GM20000 (cell line): Measurements from ENCODE around the gene LRP5.

Source experiments
- DNase-seq: peaks from one replicate; pipeline ENCODE4 v3.0.0; 2012; ENCODE audit warnings: low spot score
- CTCF ChIP-seq: IDR thresholded peaks from 2 replicates; pipeline ENCODE4 v1.5.1; 2012; ENCODE audit warnings: mild to moderate bottlenecking, control low read depth; ENCODE audit errors: extremely low read depth, missing control alignments

The LRP5 gene

GRCh38 chr11:68379206-68379605, 66.8 kb downstream of the LRP5 start:
- TF ChIP-seq CTCF: no peak
- DNase-seq: no peak

- no peak for TF ChIP-seq CTCF
- DNase-seq: no peak
Measured at GRCh38 chr11:68380786-68381622, 68.6 kb downstream of the LRP5 start.

GRCh38 chr11:68381716-68382115, 69.3 kb downstream of the LRP5 start:
- no peak for DNase-seq
- no peak for TF ChIP-seq CTCF

GRCh38 chr11:68382358-68382998, 70.1 kb downstream of the LRP5 start:
- TF ChIP-seq CTCF: no peak
- DNase-seq: no peak

GRCh38 chr11:68383976-68384501, 71.6 kb downstream of the LRP5 start:
- peak; percentile 80 for TF ChIP-seq CTCF
- DNase-seq: peak; percentile 83

- TF ChIP-seq CTCF: no peak
Measured at GRCh38 chr11:68384530-68385081, 72.2 kb downstream of the LRP5 start.

GRCh38 chr11:68385128-68385527, 72.7 kb downstream of the LRP5 start:
- DNase-seq: no peak
- TF ChIP-seq CTCF: no peak

More at GRCh38 chr11:68384530-68385081, 72.2 kb downstream of the LRP5 start:
- no peak for DNase-seq
